ENCODE measurements around the gene MCTP1.

Gene MCTP1

GRCh38 chr5:94682814-94683520, 601.9 kb downstream of the MCTP1 start:
- no peaks in the 10 kb centered on the region for H3K36me3 ChIP-seq (ENCODE audit: control insufficient read depth, insufficient read depth, low read length)
- H3K4me1 ChIP-seq (ENCODE audit: control insufficient read depth, insufficient read depth, low read length), result no peaks in the 10 kb centered on the region
- DNase-seq (ENCODE audit: low read depth, low spot score), result no peak
- no peaks in the 10 kb centered on the region for H3K27me3 ChIP-seq (ENCODE audit: control insufficient read depth, insufficient read depth, low read length)
- 100% methylated on average over 1 of the region's 5 CpGs for WGBS (ENCODE audit: insufficient coverage, insufficient read length)
- no peaks in the 10 kb centered on the region for H3K9me3 ChIP-seq (ENCODE audit: control insufficient read depth, insufficient read depth, low read length)
- H3K4me3 ChIP-seq (ENCODE audit: low read length), result no peak overlapping the region
- no peak overlapping the region for H3K27ac ChIP-seq (ENCODE audit: low read length)

- no peak for DNase-seq (ENCODE audit: low read depth, low spot score)
- Histone ChIP-seq H3K27ac (ENCODE audit: low read length) (no peak overlapping the region), H3K4me1 (ENCODE audit: control insufficient read depth, insufficient read depth, low read length) (no peaks in the 10 kb centered on the region), H3K27me3 (ENCODE audit: control insufficient read depth, insufficient read depth, low read length) (no peaks in the 10 kb centered on the region), H3K36me3 (ENCODE audit: control insufficient read depth, insufficient read depth, low read length) (no peaks in the 10 kb centered on the region), H3K9me3 (ENCODE audit: control insufficient read depth, insufficient read depth, low read length) (no peaks in the 10 kb centered on the region), H3K4me3 (ENCODE audit: low read length) (no peak overlapping the region)
- WGBS (ENCODE audit: insufficient coverage, insufficient read length), result no CpG with 5 or more reads among the region's 4 CpGs
These were observed 608.8 kb downstream of the MCTP1 start for GRCh38 chr5:94675965-94676618.

GRCh38 chr5:94674490-94675382, 610.2 kb downstream of the MCTP1 start:
- H3K27ac ChIP-seq (ENCODE audit: low read length), result no peak overlapping the region
- no peaks in the 10 kb centered on the region for H3K27me3 ChIP-seq (ENCODE audit: control insufficient read depth, insufficient read depth, low read length)
- H3K4me3 ChIP-seq (ENCODE audit: low read length), result no peak overlapping the region
- WGBS (ENCODE audit: insufficient coverage, insufficient read length), result no CpG with 5 or more reads among the region's 1 CpG
- no peaks in the 10 kb centered on the region for H3K36me3 ChIP-seq (ENCODE audit: control insufficient read depth, insufficient read depth, low read length)
- DNase-seq (ENCODE audit: low read depth, low spot score), result no peak
- no peaks in the 10 kb centered on the region for H3K9me3 ChIP-seq (ENCODE audit: control insufficient read depth, insufficient read depth, low read length)
- no peaks in the 10 kb centered on the region for H3K4me1 ChIP-seq (ENCODE audit: control insufficient read depth, insufficient read depth, low read length)

- no peaks in the 10 kb centered on the region for H3K27me3 ChIP-seq (ENCODE audit: control insufficient read depth, insufficient read depth, low read length)
These were observed 612.1 kb downstream of the MCTP1 start for GRCh38 chr5:94672746-94673145.

GRCh38 chr5:94670726-94671125, 614.2 kb downstream of the MCTP1 start:
- no peak overlapping the region for H3K4me3 ChIP-seq (ENCODE audit: low read length)
- no peak for DNase-seq (ENCODE audit: low read depth, low spot score)
- H3K36me3 ChIP-seq (ENCODE audit: control insufficient read depth, insufficient read depth, low read length), result no peaks in the 10 kb centered on the region
- no peaks in the 10 kb centered on the region for H3K9me3 ChIP-seq (ENCODE audit: control insufficient read depth, insufficient read depth, low read length)
- WGBS (ENCODE audit: insufficient coverage, insufficient read length), result no CpG with 5 or more reads among the region's 1 CpG
- H3K27me3 ChIP-seq (ENCODE audit: control insufficient read depth, insufficient read depth, low read length), result no peaks in the 10 kb centered on the region
- H3K27ac ChIP-seq (ENCODE audit: low read length), result no peak overlapping the region
- no peaks in the 10 kb centered on the region for H3K4me1 ChIP-seq (ENCODE audit: control insufficient read depth, insufficient read depth, low read length)

More at GRCh38 chr5:94672746-94673145, 612.1 kb downstream of the MCTP1 start:
- Histone ChIP-seq H3K4me1 (ENCODE audit: control insufficient read depth, insufficient read depth, low read length) (no peaks in the 10 kb centered on the region), H3K36me3 (ENCODE audit: control insufficient read depth, insufficient read depth, low read length) (no peaks in the 10 kb centered on the region), H3K27ac (ENCODE audit: low read length) (no peak overlapping the region), H3K9me3 (ENCODE audit: control insufficient read depth, insufficient read depth, low read length) (no peaks in the 10 kb centered on the region), H3K4me3 (ENCODE audit: low read length) (no peak overlapping the region)
- no CpG with 5 or more reads among the region's 1 CpG for WGBS (ENCODE audit: insufficient coverage, insufficient read length)
- no peak for DNase-seq (ENCODE audit: low read depth, low spot score)

- Histone ChIP-seq H3K27ac (ENCODE audit: low read length) (no peak overlapping the region), H3K27me3 (ENCODE audit: control insufficient read depth, insufficient read depth, low read length) (no peaks in the 10 kb centered on the region), H3K36me3 (ENCODE audit: control insufficient read depth, insufficient read depth, low read length) (no peaks in the 10 kb centered on the region), H3K9me3 (ENCODE audit: control insufficient read depth, insufficient read depth, low read length) (no peaks in the 10 kb centered on the region), H3K4me1 (ENCODE audit: control insufficient read depth, insufficient read depth, low read length) (no peaks in the 10 kb centered on the region), H3K4me3 (ENCODE audit: low read length) (no peak overlapping the region)
- DNase-seq (ENCODE audit: low read depth, low spot score), result no peak
- WGBS (ENCODE audit: insufficient coverage, insufficient read length), result no CpG with 5 or more reads among the region's 3 CpGs
These were observed 617.0 kb downstream of the MCTP1 start for GRCh38 chr5:94667937-94668336.

GRCh38 chr5:94661086-94661485, 623.8 kb downstream of the MCTP1 start:
- no peaks in the 10 kb centered on the region; the same call in 1 of the 2 replicates for H3K36me3 ChIP-seq (ENCODE audit: control insufficient read depth, insufficient read depth, low read length)
- H3K27me3 ChIP-seq (ENCODE audit: control insufficient read depth, insufficient read depth, low read length), result no peaks in the 10 kb centered on the region
- no peaks in the 10 kb centered on the region for H3K4me1 ChIP-seq (ENCODE audit: control insufficient read depth, insufficient read depth, low read length)
- H3K4me3 ChIP-seq (ENCODE audit: low read length), result no peak overlapping the region
- DNase-seq (ENCODE audit: low read depth, low spot score), result no peak
- H3K27ac ChIP-seq (ENCODE audit: low read length), result no peak overlapping the region
- WGBS (ENCODE audit: insufficient coverage, insufficient read length), result no CpG with 5 or more reads among the region's 3 CpGs
- H3K9me3 ChIP-seq (ENCODE audit: control insufficient read depth, insufficient read depth, low read length), result no peaks in the 10 kb centered on the region

GRCh38 chr5:94660506-94660905, 624.4 kb downstream of the MCTP1 start:
- no CpG with 5 or more reads among the region's 8 CpGs for WGBS (ENCODE audit: insufficient coverage, insufficient read length)
- Histone ChIP-seq H3K4me3 (ENCODE audit: low read length) (no peak overlapping the region), H3K4me1 (ENCODE audit: control insufficient read depth, insufficient read depth, low read length) (no peaks in the 10 kb centered on the region), H3K9me3 (ENCODE audit: control insufficient read depth, insufficient read depth, low read length) (no peaks in the 10 kb centered on the region), H3K36me3 (ENCODE audit: control insufficient read depth, insufficient read depth, low read length) (no peaks in the 10 kb centered on the region; the same call in 1 of the 2 replicates), H3K27me3 (ENCODE audit: control insufficient read depth, insufficient read depth, low read length) (no peaks in the 10 kb centered on the region), H3K27ac (ENCODE audit: low read length) (no peak overlapping the region)
- no peak for DNase-seq (ENCODE audit: low read depth, low spot score)

GRCh38 chr5:94658272-94658671, 626.6 kb downstream of the MCTP1 start:
- Histone ChIP-seq H3K4me1 (ENCODE audit: control insufficient read depth, insufficient read depth, low read length) (no peaks in the 10 kb centered on the region), H3K27me3 (ENCODE audit: control insufficient read depth, insufficient read depth, low read length) (no peaks in the 10 kb centered on the region), H3K36me3 (ENCODE audit: control insufficient read depth, insufficient read depth, low read length) (no peaks in the 10 kb centered on the region; the same call in 1 of the 2 replicates), H3K27ac (ENCODE audit: low read length) (no peak overlapping the region), H3K4me3 (ENCODE audit: low read length) (no peak overlapping the region), H3K9me3 (ENCODE audit: control insufficient read depth, insufficient read depth, low read length) (no peaks in the 10 kb centered on the region)
- no peak for DNase-seq (ENCODE audit: low read depth, low spot score)
- WGBS (ENCODE audit: insufficient coverage, insufficient read length), result no CpG with 5 or more reads among the region's 1 CpG
